ENCODE results near the gene PYGO2. TPM values are rescaled to one million over a fixed set of nuclear protein-coding genes. Genes with fewer than 3 reads are reported as not detected.
A peak's percentile ranks its signal among the peaks of the same experiment; 100 is the strongest.

Gene PYGO2
- total RNA-seq, 4 donors from 2014 or later, result 19.1 to 40.1 (median 25.7) TPM

DNA sequence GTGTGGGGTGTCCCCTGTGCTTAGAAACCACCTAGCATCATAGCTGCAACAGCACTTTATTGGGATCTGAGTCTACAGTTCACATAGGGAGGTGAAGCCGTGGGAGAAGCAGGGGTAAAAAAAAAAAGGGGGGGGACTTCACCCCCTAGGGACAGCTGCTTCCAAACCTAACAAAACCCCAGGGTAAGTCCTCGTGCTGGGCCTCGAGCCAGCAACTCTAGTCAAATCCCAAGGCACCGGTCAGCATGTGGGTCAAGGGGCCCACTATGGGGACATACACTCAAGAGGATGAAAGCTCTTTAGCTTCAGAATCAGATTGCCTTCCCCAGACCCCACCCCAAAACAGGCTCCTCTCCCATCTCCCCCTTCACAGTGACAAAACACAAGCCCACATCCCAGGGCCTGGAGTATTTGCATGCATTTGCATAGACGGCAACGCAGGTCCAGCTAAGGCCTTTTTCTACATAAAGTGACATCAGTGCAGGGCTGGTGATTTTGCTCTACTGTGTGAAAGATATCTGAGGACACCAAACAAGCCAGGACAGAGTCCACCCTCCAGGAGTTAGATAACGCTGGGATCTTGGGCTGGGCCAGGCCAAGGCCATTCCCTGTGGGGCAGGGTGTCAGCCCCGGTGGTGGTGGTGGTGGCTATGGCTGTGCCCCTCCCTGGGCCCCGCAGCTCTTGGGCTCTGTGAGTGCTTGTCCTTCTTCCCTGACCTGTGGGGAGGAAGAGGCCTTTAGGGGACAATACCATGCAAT, 17.0 kb downstream of the PYGO2 start:
- no peak for ATAC-seq
- Histone ChIP-seq H3K9me3 (no peaks in the 10 kb centered on the region), H3K36me3 (peaks cover 0 to 49% of the 10 kb centered on the region in 2 donors), H3K4me1 (peaks cover 0 to 49% (median 5%) of the 10 kb centered on the region in 3 donors), H3K27ac (peak overlapping the region in 3 of 4 donors; percentile 48 to 62 (median 56)), H3K27me3 (no peaks in the 10 kb centered on the region), H3K4me3 (no peak overlapping the region)
- TF ChIP-seq POLR2AphosphoS5 (IDR thresholded peaks at IDR 0.05), result no peak
- TF ChIP-seq POLR2A (IDR thresholded peaks at IDR 0.05), result no peak
- TF ChIP-seq EP300 (IDR thresholded peaks at IDR 0.05), result no peak
- TF ChIP-seq, protein P1, sequence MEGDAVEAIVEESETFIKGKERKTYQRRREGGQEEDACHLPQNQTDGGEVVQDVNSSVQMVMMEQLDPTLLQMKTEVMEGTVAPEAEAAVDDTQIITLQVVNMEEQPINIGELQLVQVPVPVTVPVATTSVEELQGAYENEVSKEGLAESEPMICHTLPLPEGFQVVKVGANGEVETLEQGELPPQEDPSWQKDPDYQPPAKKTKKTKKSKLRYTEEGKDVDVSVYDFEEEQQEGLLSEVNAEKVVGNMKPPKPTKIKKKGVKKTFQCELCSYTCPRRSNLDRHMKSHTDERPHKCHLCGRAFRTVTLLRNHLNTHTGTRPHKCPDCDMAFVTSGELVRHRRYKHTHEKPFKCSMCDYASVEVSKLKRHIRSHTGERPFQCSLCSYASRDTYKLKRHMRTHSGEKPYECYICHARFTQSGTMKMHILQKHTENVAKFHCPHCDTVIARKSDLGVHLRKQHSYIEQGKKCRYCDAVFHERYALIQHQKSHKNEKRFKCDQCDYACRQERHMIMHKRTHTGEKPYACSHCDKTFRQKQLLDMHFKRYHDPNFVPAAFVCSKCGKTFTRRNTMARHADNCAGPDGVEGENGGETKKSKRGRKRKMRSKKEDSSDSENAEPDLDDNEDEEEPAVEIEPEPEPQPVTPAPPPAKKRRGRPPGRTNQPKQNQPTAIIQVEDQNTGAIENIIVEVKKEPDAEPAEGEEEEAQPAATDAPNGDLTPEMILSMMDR (IDR thresholded peaks at IDR 0.05), result no peak
- WGBS, 2 donors (ENCODE audit: low coverage in 1 of 2), result 21 to 40% methylated on average over 2 to 4 of the region's 9 CpGs

DNA sequence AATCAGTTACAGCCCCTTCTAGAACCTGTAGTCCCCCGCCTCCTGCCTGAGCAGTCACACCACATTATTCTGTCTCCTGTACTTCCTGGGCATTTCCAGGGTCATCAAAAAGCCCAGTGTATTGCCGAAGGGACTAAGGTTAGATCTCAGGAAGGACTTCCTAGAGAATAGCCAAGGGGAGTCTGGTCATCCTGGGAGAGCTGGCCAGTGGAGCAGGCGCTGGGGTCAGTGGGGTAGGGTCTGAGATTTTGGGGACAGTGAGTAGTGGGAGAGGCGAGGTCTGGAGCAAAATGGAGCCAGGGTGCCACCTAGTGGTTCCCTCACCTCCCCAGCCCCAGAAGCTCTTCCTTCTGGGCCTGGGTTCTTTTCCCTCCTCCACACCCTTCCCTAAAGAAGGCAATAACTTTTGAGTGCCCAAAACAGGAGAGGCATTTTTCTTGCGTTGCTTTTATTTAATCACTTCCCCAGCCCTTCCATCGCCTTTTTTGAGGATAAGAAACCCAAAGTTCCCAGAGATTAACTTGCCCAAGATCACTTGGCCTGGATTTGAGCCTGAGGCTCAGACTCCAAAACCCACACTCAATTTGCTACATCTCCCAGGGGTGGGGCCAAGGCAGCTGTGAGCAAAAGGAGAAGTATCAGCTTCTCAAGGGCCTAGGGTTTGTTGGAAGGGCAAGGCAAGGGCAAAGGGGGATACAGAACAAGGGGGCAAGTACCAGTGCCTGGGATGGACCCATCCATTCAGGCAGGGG, 17.8 kb downstream of the PYGO2 start:
- Histone ChIP-seq H3K4me1 (peaks cover 0 to 49% (median 5%) of the 10 kb centered on the region in 3 donors), H3K36me3 (peaks cover 0 to 46% of the 10 kb centered on the region in 2 donors), H3K27ac (peak overlapping the region in 3 of 4 donors; percentile 48 to 62 (median 56)), H3K4me3 (no peak overlapping the region), H3K9me3 (no peaks in the 10 kb centered on the region), H3K27me3 (no peaks in the 10 kb centered on the region)
- TF ChIP-seq, protein P1 (IDR thresholded peaks at IDR 0.05), result peak in 3 of 4 experiments; percentile 53 to 77 (median 57)
- no peak for TF ChIP-seq POLR2AphosphoS5 (IDR thresholded peaks at IDR 0.05)
- 30% methylated on average over 3 of the region's 6 CpGs; no CpG with 5 or more reads in 1 of the 2 donors for WGBS, 2 donors (ENCODE audit: low coverage in 1 of 2)
- ATAC-seq, result peak; percentile 52

DNA sequence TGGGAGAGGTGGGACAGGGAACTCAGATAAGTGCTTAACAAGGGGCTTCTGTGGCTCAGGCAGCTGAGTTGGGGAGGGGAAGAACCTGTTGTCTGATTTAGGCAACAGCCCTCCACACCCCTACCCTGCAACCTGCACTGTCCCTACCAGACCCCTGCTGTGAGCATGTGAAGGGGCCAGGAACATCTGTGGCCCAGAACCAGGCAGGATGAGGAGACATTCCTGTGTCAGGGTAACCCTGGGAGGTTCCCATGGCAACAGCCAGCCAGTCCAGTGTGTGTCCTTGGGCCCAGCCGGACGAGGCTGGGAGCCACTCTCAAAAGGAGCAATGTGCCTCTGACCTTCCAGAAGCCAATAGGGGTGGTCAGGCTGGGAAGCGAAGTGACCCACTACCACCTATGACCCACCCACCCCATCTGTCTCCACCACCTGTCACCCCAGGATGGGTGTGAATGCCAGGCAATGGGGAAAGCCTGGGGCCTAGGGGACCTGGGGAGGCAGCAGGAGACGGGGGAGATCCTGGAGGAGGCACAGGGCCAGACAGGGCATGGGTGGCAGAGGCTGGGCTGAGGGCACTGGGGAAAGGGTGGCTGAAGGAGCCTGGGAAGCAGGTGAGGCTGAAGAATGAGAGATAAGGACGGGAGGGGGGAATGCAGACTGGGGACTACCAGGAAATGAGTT, 20.1 kb downstream of the PYGO2 start:
- ATAC-seq, result no peak
- Histone ChIP-seq H3K36me3 (peaks cover 0 to 22% of the 10 kb centered on the region in 2 donors), H3K27me3 (no peaks in the 10 kb centered on the region), H3K27ac (peak overlapping the region in 2 of 4 donors; percentile 48 to 62), H3K4me3 (no peak overlapping the region), H3K4me1 (peaks cover 3 to 62% (median 13%) of the 10 kb centered on the region in 3 donors), H3K9me3 (no peaks in the 10 kb centered on the region)
- WGBS, 2 donors (ENCODE audit: low coverage in 1 of 2), result 60 to 83% methylated on average over 1 to 2 of the region's 5 CpGs
- TF ChIP-seq POLR2A (IDR thresholded peaks at IDR 0.05) (no peak), EP300 (IDR thresholded peaks at IDR 0.05) (no peak), POLR2AphosphoS5 (IDR thresholded peaks at IDR 0.05) (no peak)
- TF ChIP-seq, protein P1 (IDR thresholded peaks at IDR 0.05), result no peak

DNA sequence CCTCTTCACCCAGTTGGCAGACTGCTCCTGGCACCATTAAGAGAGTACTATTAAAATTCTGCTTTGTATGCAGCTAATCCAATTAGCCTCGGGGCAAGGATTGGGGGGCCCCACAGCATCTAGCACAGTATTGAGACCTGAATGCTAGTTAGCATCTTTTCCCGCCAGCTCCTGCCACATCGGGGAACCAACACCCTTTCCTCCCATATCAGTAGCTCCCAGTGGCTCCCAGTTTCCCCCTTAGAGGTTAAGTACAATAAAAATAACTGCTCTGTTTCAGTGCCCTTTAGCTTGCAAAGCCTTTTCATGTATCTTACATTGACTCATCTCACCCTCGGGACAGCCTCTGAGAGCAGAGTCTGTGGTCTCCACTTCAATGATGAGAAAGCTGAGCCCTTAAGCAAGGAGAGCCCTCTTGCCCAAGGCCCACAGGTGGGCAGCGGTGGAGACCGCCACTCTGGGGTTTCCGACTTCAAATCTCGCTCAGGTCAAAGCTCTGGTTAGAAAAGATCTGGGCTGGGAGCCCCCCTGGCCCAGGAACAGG, 20.9 kb downstream of the PYGO2 start:
- no peaks in the 10 kb centered on the region for H3K9me3 ChIP-seq
- H3K4me3 ChIP-seq, result no peak overlapping the region
- no peak for ATAC-seq
- 66 to 88% methylated on average over 4 to 6 of the region's 8 CpGs for WGBS, 2 donors (ENCODE audit: low coverage in 1 of 2)
- no peaks in the 10 kb centered on the region for H3K27me3 ChIP-seq
- H3K27ac ChIP-seq, result peak overlapping the region in 2 of 4 donors; percentile 97 to 99
- H3K4me1 ChIP-seq, result peaks cover 3 to 67% (median 17%) of the 10 kb centered on the region in 3 donors
- peaks cover 0 to 15% of the 10 kb centered on the region in 2 donors for H3K36me3 ChIP-seq
- TF ChIP-seq POLR2AphosphoS5 (IDR thresholded peaks at IDR 0.05), result no peak
- no peak for TF ChIP-seq EP300 (IDR thresholded peaks at IDR 0.05)
- TF ChIP-seq POLR2A (IDR thresholded peaks at IDR 0.05), result no peak
- TF ChIP-seq, protein P1 (IDR thresholded peaks at IDR 0.05), result no peak

Data from gastroesophageal sphincter (tissue), 4 donors.